HEK293 (cell line): ENCODE data around the gene LRRC27.

Source experiments
- CTCF ChIA-PET: fragments of 350-600 bp; formaldehyde crosslinking; extraction: SDS; loops from one replicate; lab custom pipeline; 2021; ENCODE audit warnings: antibody characterized with exemption; lab: Yijun Ruan, JAX
- POLR2A ChIA-PET: fragments of 300-600 bp; formaldehyde crosslinking; extraction: SDS; loops from one replicate; lab custom pipeline; 2020; ENCODE audit warnings: antibody characterized with exemption, inconsistent platforms; lab: Yijun Ruan, JAX
- H3K27ac ChIP-seq: fragments of 200-500 bp; sonication (Bioruptor generic); 2 replicates; pipeline ENCODE4 v1.5.1; 2014; ENCODE audit warnings: low read depth, low read length, control low read depth, inconsistent platforms; ENCODE audit errors: extremely low read depth
- H3K36me3 ChIP-seq, 2 experiments: fragments of 200-500 bp in 1 of 2; sonication (Bioruptor generic) in 1 of 2; 1 replicate in 1 of 2; 2 replicates in 1 of 2; pipeline ENCODE4 v1.5.1; 2014 to 2017; ENCODE audit warnings: inconsistent platforms in 2 of 2, low read length in 2 of 2; ENCODE audit not compliant: control insufficient read depth in 2 of 2, insufficient read depth in 1 of 2
- H3K4me1 ChIP-seq: fragments of 200-500 bp; sonication (Bioruptor generic); 2 replicates; pipeline ENCODE4 v1.5.1; 2014; ENCODE audit warnings: mild to moderate bottlenecking, low read length, inconsistent platforms; ENCODE audit not compliant: control insufficient read depth, insufficient read depth
- H3K4me3 ChIP-seq: 2 replicates; pipeline ENCODE4 v1.5.1; 2011; ENCODE audit warnings: low read depth, mild to moderate bottlenecking, control low read depth, low read length, moderate library complexity
- H3K9me3 ChIP-seq: fragments of 200-500 bp; sonication (Bioruptor generic); 2 replicates; pipeline ENCODE4 v1.5.1; 2014; ENCODE audit warnings: low read depth, low read length, inconsistent platforms; ENCODE audit not compliant: control insufficient read depth, insufficient read depth
- EGR2 ChIP-seq: fragments of 450-650 bp; formaldehyde crosslinking; IDR thresholded peaks from 2 replicates; pipeline ENCODE4 v1.5.1; 2016; ENCODE audit warnings: low read depth, missing biosample characterization, missing genetic modification characterization
- KLF1 ChIP-seq: fragments of 450-650 bp; formaldehyde crosslinking; IDR thresholded peaks from 2 replicates; pipeline ENCODE4 v1.5.1; 2016; ENCODE audit warnings: missing biosample characterization, missing genetic modification characterization
- KLF10 ChIP-seq: fragments of 450-650 bp; IDR thresholded peaks from 2 replicates; pipeline ENCODE4 v1.5.1; 2018; ENCODE audit warnings: missing biosample characterization, mild to moderate bottlenecking, missing genetic modification characterization
- KLF16 ChIP-seq: fragments of 450-650 bp; formaldehyde crosslinking; IDR thresholded peaks from 2 replicates; pipeline ENCODE4 v1.5.1; 2017; ENCODE audit warnings: missing biosample characterization, missing genetic modification characterization
- SP2 ChIP-seq: fragments of 450-650 bp; formaldehyde crosslinking; IDR thresholded peaks from 2 replicates; pipeline ENCODE4 v1.5.1; 2016; ENCODE audit warnings: missing biosample characterization, missing genetic modification characterization
- ZEB2 ChIP-seq: fragments of 450-650 bp; formaldehyde crosslinking; IDR thresholded peaks from 2 replicates; pipeline ENCODE4 v1.5.1; 2016; ENCODE audit warnings: missing biosample characterization, missing genetic modification characterization
- ZFHX2 ChIP-seq: fragments of 450-650 bp; formaldehyde crosslinking; conservative IDR thresholded peaks from 2 replicates; pipeline ENCODE4 v1.5.1; 2016; ENCODE audit warnings: missing biosample characterization, missing genetic modification characterization
- ZNF133 ChIP-seq: fragments of 450-650 bp; formaldehyde crosslinking; IDR thresholded peaks from 2 replicates; pipeline ENCODE4 v1.5.1; 2016; ENCODE audit warnings: missing biosample characterization, missing genetic modification characterization
- ZNF140 ChIP-seq: fragments of 450-650 bp; formaldehyde crosslinking; IDR thresholded peaks from 2 replicates; pipeline ENCODE4 v1.5.1; 2016; ENCODE audit warnings: missing biosample characterization, missing genetic modification characterization
- ZNF223 ChIP-seq: fragments of 450-650 bp; formaldehyde crosslinking; IDR thresholded peaks from 2 replicates; pipeline ENCODE4 v1.5.1; 2016; ENCODE audit warnings: missing biosample characterization, missing genetic modification characterization
- ZNF239 ChIP-seq: fragments of 450-650 bp; formaldehyde crosslinking; IDR thresholded peaks from 2 replicates; pipeline ENCODE4 v1.5.1; 2016; ENCODE audit warnings: missing biosample characterization, missing genetic modification characterization
- ZNF324 ChIP-seq: fragments of 450-650 bp; formaldehyde crosslinking; IDR thresholded peaks from 2 replicates; pipeline ENCODE4 v1.5.1; 2016; ENCODE audit warnings: missing biosample characterization, missing genetic modification characterization
- ZNF335 ChIP-seq: fragments of 450-650 bp; formaldehyde crosslinking; conservative IDR thresholded peaks from 2 replicates; pipeline ENCODE4 v1.5.1; 2016; ENCODE audit warnings: missing biosample characterization, missing genetic modification characterization
- ZNF529 ChIP-seq: fragments of 450-650 bp; formaldehyde crosslinking; IDR thresholded peaks from 2 replicates; pipeline ENCODE4 v1.5.1; 2017; ENCODE audit warnings: missing genetic modification characterization, missing biosample characterization; ENCODE audit not compliant: insufficient replicate concordance
- ZNF548 ChIP-seq: fragments of 450-650 bp; formaldehyde crosslinking; IDR thresholded peaks from 2 replicates; pipeline ENCODE4 v1.5.1; 2016; ENCODE audit warnings: missing biosample characterization, missing genetic modification characterization
- ZNF677 ChIP-seq: fragments of 450-650 bp; IDR thresholded peaks from 2 replicates; pipeline ENCODE4 v1.5.0; 2018; ENCODE audit warnings: missing biosample characterization, mild to moderate bottlenecking, missing genetic modification characterization, moderate library complexity
- ZSCAN30 ChIP-seq: fragments of 450-650 bp; IDR thresholded peaks from 2 replicates; pipeline ENCODE4 v1.5.1; 2018; ENCODE audit warnings: missing biosample characterization, mild to moderate bottlenecking, missing genetic modification characterization, moderate library complexity
- ZXDB ChIP-seq: fragments of 450-650 bp; formaldehyde crosslinking; IDR thresholded peaks from 2 replicates; pipeline ENCODE4 v1.5.1; 2016; ENCODE audit warnings: missing biosample characterization, missing genetic modification characterization
- TF ChIP-seq, protein P1 (sequence below): fragments of 450-650 bp; formaldehyde crosslinking; IDR thresholded peaks from 2 replicates; pipeline ENCODE4 v1.5.1; 2016; ENCODE audit warnings: missing biosample characterization, missing genetic modification characterization
- TF ChIP-seq, protein P2 (sequence below): fragments of 450-650 bp; formaldehyde crosslinking; optimal IDR thresholded peaks from 2 replicates; pipeline ENCODE3; 2016; ENCODE audit warnings: missing biosample characterization, mild to moderate bottlenecking, missing genetic modification characterization
- TF ChIP-seq, protein P3 (sequence below): fragments of 450-650 bp; formaldehyde crosslinking; IDR thresholded peaks from 2 replicates; pipeline ENCODE4 v1.5.1; 2017; ENCODE audit warnings: missing biosample characterization, missing genetic modification characterization
- TF ChIP-seq, protein P4 (sequence below): fragments of 450-650 bp; formaldehyde crosslinking; IDR thresholded peaks from 2 replicates; pipeline ENCODE4 v1.5.1; 2016; ENCODE audit warnings: missing biosample characterization, missing genetic modification characterization

LRRC27 gene

DNA sequence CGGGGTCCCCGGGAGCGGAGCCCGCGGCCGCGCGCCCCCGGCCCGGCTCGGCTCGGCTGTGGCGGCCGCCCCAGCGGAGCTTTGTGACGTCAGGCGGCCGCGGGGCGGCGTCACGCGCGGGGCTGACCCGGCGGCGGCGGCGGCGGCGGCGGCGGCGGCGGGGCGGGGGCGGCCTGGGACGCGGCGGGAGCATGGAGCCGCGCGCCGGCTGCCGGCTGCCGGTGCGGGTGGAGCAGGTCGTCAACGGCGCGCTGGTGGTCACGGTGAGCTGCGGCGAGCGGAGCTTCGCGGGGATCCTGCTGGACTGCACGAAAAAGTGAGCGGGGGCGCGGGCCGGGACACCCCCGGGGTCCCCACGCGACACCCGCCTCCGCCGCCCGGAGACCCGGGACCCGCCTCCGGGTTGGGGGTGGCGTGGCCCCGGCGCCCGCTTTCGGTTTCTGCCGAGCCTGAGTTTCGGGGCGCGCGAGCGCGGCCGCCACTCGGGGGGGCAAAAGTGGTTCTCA is 65.1 kb downstream of the LRRC27 start, which contains the start of gene PWWP2B:
Gene PWWP2B (plus strand): TSS at position 165 of the 506 bp plus-strand sequence. CDS start 27 bp downstream, at position 192.
- peak within 1 kb of the TSS; percentile 51 for H3K4me3 ChIP-seq
- ChIA-PET CTCF (interaction anchor here (0.5 to 0.9 kb wide), 2 partner anchors 36 to 469 kb away, joined by 3 to 4 read pairs; no protein-coding TSS in a partner anchor), POLR2A (interaction anchor here (0.7 kb wide), 1 partner anchor 9 kb away, joined by 3 read pairs; no protein-coding TSS in a partner anchor)
- TF ChIP-seq ZSCAN30, result no peak
- TF ChIP-seq, protein P1, sequence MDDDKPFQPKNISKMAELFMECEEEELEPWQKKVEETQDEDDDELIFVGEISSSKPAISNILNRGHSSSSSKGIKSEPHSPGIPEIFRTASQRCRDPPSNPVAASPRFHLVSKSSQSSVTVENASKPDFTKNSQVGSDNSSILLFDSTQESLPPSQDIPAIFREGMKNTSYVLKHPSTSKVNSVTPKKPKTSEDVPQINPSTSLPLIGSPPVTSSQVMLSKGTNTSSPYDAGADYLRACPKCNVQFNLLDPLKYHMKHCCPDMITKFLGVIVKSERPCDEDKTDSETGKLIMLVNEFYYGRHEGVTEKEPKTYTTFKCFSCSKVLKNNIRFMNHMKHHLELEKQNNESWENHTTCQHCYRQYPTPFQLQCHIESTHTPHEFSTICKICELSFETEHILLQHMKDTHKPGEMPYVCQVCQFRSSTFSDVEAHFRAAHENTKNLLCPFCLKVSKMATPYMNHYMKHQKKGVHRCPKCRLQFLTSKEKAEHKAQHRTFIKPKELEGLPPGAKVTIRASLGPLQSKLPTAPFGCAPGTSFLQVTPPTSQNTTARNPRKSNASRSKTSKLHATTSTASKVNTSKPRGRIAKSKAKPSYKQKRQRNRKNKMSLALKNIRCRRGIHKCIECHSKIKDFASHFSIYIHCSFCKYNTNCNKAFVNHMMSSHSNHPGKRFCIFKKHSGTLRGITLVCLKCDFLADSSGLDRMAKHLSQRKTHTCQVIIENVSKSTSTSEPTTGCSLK (tag by site-specific recombination), result no peak
- no peak for TF ChIP-seq ZNF677
- no peak for TF ChIP-seq KLF16
- TF ChIP-seq ZNF529 (tag by site-specific recombination), result no peak
- TF ChIP-seq, protein P2, sequence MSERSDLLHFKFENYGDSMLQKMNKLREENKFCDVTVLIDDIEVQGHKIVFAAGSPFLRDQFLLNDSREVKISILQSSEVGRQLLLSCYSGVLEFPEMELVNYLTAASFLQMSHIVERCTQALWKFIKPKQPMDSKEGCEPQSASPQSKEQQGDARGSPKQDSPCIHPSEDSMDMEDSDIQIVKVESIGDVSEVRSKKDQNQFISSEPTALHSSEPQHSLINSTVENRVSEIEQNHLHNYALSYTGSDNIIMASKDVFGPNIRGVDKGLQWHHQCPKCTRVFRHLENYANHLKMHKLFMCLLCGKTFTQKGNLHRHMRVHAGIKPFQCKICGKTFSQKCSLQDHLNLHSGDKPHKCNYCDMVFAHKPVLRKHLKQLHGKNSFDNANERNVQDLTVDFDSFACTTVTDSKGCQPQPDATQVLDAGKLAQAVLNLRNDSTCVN (tag by site-specific recombination), result peak; percentile 55
- TF ChIP-seq ZFHX2 (tag by site-specific recombination), result peak; percentile 70
- TF ChIP-seq, protein P3, sequence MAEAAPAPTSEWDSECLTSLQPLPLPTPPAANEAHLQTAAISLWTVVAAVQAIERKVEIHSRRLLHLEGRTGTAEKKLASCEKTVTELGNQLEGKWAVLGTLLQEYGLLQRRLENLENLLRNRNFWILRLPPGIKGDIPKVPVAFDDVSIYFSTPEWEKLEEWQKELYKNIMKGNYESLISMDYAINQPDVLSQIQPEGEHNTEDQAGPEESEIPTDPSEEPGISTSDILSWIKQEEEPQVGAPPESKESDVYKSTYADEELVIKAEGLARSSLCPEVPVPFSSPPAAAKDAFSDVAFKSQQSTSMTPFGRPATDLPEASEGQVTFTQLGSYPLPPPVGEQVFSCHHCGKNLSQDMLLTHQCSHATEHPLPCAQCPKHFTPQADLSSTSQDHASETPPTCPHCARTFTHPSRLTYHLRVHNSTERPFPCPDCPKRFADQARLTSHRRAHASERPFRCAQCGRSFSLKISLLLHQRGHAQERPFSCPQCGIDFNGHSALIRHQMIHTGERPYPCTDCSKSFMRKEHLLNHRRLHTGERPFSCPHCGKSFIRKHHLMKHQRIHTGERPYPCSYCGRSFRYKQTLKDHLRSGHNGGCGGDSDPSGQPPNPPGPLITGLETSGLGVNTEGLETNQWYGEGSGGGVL (tag by site-specific recombination), result no peak
- TF ChIP-seq EGR2 (tag by site-specific recombination), result 0 out of 2 replicates have a peak, but pooled peaks have one; percentile 18
- no peak for TF ChIP-seq ZNF548 (tag by site-specific recombination)
- no peak for TF ChIP-seq KLF10
- peak; percentile 26; the same call in 1 of the 2 replicates for TF ChIP-seq ZNF335
- TF ChIP-seq ZNF133 (tag by site-specific recombination), result no peak
- TF ChIP-seq ZNF239 (tag by site-specific recombination), result no peak
- H3K27ac ChIP-seq, result peak within 1 kb of the TSS; percentile 60; the same call in 1 of the 2 replicates
- no peaks in the 10 kb centered on the region for H3K36me3 ChIP-seq
- no peaks in the 10 kb centered on the region; the same call in 1 of the 2 replicates for H3K4me1 ChIP-seq
- no peaks in the 10 kb centered on the region for H3K9me3 ChIP-seq

DNA sequence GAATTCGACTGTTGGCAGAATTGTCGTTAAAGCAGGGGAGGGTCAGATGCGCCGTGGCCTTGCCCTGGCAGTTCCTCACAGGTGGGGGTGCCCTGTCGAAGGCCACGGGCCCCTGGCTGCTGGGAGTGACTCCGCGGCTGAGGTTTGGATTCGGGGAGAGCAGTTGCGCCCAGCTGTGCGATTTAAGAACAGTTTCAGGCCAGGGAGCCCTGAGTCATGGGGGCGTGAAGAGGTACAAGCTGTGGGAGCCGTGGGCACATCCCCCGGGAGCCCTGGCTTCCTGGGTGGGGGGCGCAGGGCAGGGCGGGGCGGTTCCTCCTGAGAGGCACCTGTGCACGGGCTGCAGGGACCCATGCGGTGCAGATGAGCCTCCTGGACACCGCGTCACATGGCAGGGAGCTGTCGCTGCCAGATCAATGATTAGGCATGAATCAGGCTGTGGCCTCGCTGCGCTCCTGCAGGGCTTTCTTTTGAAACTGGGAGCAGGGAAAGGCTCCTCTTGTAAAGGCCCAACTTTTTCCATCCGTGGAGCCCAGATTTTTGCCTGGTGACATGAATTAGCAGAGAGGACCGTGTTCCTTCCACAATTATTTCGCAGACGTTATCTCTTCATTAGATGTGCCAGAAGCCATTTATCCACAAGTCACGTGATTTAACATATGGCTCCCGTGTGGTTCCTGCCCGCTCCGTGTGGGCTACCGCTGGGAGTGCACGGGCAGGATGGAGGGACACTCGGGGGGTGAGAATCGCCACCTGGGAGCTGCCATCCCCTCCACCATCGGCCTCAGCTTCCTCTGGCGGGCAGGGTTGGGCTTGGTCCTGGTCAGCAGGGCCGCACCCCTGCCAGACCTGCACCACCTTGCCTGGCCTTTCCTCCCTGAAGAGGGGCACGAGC is 65.9 kb downstream of the LRRC27 start:
- ChIA-PET POLR2A (interaction anchor here (0.7 kb wide), 1 partner anchor 8 kb away, joined by 3 read pairs; no protein-coding TSS in a partner anchor), CTCF (interaction anchor here (0.5 to 0.9 kb wide), 2 partner anchors 10 to 37 kb away, joined by 4 read pairs; no protein-coding TSS in a partner anchor)
- H3K27ac ChIP-seq, result no peak overlapping the region; the same call in 1 of the 2 replicates
- H3K9me3 ChIP-seq, result no peaks in the 10 kb centered on the region
- H3K4me3 ChIP-seq, result peak overlapping the region; percentile 51
- no peaks in the 10 kb centered on the region for H3K36me3 ChIP-seq
- H3K4me1 ChIP-seq, result no peaks in the 10 kb centered on the region; the same call in 1 of the 2 replicates
- TF ChIP-seq ZXDB (0 out of 2 replicates have a peak, but pooled peaks have one; percentile 17), SP2 (0 out of 2 replicates have a peak, but pooled peaks have one; percentile 4), ZNF324 (tag by site-specific recombination) (no peak), KLF1 (tag by site-specific recombination) (peak; percentile 41), ZEB2 (tag by site-specific recombination) (peak; percentile 32; the same call in 1 of the 2 replicates), ZNF223 (tag by site-specific recombination) (peak; percentile 83), ZNF140 (tag by site-specific recombination) (no peak)
- TF ChIP-seq, protein P2 (tag by site-specific recombination), result peak; percentile 12
- TF ChIP-seq, protein P4, sequence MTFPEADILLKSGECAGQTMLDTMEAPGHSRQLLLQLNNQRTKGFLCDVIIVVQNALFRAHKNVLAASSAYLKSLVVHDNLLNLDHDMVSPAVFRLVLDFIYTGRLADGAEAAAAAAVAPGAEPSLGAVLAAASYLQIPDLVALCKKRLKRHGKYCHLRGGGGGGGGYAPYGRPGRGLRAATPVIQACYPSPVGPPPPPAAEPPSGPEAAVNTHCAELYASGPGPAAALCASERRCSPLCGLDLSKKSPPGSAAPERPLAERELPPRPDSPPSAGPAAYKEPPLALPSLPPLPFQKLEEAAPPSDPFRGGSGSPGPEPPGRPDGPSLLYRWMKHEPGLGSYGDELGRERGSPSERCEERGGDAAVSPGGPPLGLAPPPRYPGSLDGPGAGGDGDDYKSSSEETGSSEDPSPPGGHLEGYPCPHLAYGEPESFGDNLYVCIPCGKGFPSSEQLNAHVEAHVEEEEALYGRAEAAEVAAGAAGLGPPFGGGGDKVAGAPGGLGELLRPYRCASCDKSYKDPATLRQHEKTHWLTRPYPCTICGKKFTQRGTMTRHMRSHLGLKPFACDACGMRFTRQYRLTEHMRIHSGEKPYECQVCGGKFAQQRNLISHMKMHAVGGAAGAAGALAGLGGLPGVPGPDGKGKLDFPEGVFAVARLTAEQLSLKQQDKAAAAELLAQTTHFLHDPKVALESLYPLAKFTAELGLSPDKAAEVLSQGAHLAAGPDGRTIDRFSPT (tag by site-specific recombination), result peak; percentile 29; the same call in 1 of the 2 replicates
